ENCODE data around the gene TRAK2.

DNA sequence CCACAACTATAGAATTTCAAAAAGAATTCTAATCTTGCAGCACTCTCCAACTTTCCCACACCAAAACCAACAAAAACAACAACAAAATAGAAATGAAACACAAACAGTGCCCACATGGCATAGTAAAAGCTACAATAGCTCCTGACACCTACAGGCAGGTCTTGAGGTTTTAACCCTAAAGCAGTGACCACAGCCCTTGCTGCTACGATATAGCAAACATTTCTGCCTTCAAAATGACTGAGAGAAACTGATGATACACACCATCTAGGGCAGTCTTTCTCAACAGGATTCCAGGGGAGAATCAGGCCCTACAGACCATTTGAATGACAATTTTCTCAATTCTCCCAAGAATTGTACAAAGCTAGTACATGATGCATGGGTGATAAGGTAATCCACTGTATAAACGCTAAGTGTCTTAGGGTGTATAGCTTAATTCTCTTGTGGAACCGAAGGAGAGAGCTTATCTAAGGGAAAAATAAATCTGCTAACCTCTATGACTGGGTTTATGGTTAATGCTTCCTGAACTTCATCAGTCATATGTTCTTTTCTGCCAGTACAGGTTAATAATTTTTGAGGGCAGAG, 46.5 kb downstream of the TRAK2 start:
- TF ChIP-seq, protein P1, sequence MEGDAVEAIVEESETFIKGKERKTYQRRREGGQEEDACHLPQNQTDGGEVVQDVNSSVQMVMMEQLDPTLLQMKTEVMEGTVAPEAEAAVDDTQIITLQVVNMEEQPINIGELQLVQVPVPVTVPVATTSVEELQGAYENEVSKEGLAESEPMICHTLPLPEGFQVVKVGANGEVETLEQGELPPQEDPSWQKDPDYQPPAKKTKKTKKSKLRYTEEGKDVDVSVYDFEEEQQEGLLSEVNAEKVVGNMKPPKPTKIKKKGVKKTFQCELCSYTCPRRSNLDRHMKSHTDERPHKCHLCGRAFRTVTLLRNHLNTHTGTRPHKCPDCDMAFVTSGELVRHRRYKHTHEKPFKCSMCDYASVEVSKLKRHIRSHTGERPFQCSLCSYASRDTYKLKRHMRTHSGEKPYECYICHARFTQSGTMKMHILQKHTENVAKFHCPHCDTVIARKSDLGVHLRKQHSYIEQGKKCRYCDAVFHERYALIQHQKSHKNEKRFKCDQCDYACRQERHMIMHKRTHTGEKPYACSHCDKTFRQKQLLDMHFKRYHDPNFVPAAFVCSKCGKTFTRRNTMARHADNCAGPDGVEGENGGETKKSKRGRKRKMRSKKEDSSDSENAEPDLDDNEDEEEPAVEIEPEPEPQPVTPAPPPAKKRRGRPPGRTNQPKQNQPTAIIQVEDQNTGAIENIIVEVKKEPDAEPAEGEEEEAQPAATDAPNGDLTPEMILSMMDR (IDR thresholded peaks at IDR 0.05), result no peak
- TF ChIP-seq POLR2A (IDR thresholded peaks at IDR 0.05), result no peak
- no peak for TF ChIP-seq EP300 (IDR thresholded peaks at IDR 0.05)

Data from stomach (tissue), 4 donors.